DMS114 treated with DMSO at 0.1 percent for 48 hours (cell line): Measurements from ENCODE around the gene SH2D7.

Source experiments
- DNase-seq: peaks from one replicate; lab custom pipeline; 2025; ENCODE audit not compliant: unreplicated experiment; lab: John Stamatoyannopoulos, UW

Gene SH2D7

DNA sequence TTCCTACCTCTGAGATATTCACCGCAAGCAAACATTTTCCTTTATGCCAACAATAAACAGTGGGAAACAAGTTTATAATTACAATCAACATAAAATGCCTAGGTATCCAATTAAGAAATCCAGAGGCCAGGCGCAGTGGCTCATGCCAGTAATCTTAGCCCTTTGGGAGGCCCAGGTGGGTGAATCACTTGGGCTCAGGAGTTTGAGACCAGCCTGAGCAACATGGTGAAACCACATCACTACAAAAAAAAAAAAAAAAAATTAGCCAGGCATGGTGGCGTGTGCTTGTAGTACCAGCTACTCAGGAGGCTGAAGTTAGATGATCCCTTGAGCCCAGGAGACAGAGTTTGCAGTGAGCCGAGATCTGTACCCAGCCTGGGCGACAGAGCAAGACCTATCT lies 32.1 kb upstream of the SH2D7 start:
- DNase-seq, result no peak

- no peak for DNase-seq
Measured at GRCh38 chr15:78061963-78062427, 30.4 kb upstream of the SH2D7 start.

- no peak for DNase-seq
Measured at GRCh38 chr15:78063217-78063616, 29.1 kb upstream of the SH2D7 start.

- no peak for DNase-seq
Measured at GRCh38 chr15:78063970-78064385, 28.4 kb upstream of the SH2D7 start.

DNA sequence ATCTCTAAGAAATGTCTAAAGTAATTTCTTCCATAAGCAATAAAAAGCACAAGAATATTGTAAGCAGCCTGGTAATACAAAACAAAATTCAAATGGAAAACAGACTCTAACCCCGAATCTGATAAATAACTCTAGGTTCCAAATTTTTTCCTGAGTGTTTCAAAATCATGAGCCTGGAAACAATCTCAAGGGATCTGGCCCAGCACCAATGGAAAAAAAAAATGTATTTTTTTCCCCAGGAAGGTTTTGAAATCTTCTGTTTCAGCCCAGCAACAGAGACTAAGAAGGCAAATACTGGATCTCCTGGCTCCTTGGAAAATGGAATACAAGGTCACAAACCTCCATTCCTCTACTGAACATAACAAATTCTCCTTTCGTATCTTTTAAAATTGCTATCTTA lies 27.8 kb upstream of the SH2D7 start:
- DNase-seq, result no peak

DNA sequence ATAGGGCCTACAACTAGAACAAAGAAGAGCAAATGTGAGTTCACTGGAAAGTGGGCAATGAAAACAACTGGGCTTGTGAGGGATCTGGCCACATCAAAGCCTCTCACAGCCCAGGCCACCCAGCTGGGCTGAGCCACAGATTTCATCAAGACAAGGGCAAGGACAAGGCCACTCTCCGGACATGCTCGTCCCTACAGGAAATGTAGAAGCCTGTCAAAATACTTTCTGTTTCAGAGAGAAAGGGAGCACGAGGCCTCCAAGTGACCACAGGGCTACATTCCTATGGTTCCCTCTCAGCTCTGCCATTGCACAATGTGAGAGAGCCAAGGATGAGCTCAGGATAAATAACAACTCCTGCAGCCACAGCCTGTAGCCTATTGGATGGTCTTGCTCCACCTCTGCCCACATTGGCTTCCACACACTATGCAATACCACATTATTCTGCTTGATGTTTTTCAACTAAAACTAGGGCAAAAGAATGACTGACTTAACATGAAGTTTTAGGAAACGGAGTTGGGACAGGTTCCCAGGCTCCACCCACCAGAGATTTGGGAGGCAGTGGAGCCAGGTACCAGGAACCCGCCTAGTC lies 27.0 kb upstream of the SH2D7 start:
- DNase-seq, result no peak

- no peak for DNase-seq
Measured at GRCh38 chr15:78065973-78066946, 26.1 kb upstream of the SH2D7 start.

DNA sequence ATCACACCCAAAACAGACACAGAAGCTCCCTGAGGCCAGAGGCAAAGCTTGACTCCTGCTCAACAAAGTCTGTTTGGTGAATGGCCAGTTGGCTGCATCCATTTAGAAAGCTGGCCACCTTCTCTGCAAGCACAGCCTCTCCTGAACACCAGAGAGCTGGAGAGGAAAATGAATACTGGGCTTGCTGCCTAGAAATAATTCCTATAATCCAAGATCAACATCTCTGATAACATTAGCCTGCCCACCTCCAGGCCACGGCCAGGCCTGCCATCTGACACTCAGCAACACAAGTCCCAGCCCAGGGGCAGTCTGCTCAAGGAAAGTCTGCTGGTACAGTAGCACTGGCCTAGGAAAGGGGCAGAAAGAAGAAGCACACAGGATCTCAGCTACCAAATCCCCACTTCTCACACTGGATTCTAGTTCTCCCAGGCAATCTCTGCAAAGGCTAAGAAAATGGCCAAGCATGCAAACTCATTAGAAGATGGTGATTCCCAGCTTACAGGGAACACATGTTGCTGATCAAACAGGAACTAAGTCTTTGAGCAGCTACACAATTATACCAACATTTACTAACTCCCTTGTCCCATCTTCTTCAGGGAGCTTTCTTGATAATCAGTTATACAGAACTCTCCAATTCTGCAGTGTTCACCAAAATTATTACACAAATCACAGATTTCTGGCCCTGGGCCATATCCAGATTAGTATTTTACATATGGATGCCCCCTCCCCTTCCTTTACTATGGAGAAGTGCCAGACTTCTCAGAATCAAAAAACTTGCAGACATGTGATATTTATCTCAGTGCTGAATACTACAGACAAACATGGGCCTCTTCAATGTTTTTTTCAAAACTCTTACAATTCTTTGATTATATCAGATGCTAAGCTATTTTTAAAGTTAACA lies 24.8 kb upstream of the SH2D7 start:
- no peak for DNase-seq

DNA sequence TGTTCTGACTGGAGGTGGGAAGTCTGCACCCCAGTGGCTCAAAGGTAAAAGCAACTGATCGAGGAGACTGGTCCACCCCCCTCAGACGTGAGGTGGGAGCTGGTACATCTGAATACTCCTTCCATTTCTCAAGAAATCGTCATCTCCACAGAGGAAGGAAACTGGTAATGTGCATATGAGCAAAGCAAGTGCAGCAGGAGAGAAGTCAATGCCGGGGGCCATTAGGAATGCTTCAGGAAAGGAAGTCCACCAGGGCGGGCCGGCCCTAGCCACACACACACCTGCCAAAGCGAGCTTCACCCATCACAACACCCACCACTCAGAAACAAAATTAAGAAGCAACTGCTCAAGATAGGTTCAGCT lies 23.3 kb upstream of the SH2D7 start:
- no peak for DNase-seq

DNA sequence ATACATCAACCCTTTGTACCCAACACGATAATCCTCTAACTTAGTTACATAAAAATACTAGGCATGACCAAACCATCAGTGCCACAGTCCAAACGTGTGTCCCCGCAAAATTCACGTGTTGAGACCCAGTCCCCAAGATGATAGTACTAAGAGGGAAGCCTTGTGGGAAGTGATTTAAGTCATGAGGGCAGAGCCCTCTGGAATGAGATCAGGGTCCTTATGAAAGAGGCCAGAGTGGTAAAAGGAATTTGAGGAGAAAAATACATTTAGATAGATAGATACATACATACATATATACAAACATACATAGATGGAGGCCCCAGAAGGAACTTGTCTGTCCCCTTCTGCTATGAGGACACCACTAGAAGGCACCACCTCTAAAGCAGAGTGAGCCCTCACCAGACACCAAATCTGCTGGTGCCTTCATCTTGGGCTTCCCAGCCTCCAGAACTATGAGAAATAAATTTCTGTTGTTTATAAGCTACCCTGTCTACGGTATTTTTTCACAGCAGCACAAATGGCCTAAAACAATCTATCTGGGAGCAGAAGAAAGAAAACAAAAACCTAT lies 22.8 kb upstream of the SH2D7 start:
- no peak for DNase-seq

DNA sequence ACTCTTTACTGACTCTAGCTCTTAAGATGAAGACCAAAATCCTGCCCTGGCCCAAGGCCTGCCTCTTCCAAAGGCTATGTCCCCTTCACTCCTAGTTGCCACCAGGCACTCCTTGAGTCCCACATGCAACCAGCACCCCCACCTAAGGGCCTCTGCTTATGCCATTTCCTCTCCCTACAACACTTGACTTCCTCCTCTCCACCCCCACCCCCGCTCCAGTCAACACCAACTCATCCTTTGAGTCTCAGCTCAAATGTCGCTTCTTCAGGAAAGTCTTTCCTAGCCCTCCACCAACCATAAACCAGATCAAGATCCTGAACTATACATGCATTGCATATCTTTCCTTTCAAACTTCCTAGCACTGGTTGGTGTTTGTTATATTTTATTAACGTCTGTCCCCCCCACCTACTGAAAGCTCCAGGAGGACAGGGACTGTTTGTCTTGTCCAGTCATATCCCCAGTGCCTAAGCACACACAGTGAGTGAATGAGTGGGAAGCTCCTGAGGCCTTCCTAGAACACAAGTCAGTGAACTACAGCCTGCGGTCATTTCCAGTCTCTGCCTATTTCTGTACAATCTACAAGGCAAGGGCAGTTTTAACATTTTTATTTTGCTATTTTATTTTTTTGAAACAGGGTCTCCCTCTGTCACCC lies 22.2 kb upstream of the SH2D7 start:
- DNase-seq, result no peak

DNA sequence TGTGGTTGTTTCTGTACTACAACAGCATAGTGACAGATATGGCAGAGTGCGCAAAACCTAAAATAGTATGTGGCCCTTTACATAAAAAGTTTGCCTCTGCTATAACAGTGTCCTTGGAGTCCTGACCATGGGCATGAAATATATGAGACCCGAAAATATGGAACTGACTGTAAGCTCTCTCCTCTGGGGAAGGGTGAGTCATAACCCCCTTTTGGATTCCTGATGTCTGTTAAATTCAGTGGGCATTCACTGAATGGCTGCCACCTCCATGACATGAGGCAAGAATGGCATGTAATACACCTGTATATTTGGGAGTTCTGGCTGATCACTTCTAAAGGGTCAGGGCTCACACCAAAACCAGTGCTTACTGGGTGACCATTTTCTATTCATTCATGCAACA lies 21.0 kb upstream of the SH2D7 start:
- DNase-seq, result no peak

GRCh38 chr15:78072080-78072892 lies 20.1 kb upstream of the SH2D7 start:
- DNase-seq, result no peak

- DNase-seq, result no peak
Measured at GRCh38 chr15:78073046-78073787, 19.1 kb upstream of the SH2D7 start.

DNA sequence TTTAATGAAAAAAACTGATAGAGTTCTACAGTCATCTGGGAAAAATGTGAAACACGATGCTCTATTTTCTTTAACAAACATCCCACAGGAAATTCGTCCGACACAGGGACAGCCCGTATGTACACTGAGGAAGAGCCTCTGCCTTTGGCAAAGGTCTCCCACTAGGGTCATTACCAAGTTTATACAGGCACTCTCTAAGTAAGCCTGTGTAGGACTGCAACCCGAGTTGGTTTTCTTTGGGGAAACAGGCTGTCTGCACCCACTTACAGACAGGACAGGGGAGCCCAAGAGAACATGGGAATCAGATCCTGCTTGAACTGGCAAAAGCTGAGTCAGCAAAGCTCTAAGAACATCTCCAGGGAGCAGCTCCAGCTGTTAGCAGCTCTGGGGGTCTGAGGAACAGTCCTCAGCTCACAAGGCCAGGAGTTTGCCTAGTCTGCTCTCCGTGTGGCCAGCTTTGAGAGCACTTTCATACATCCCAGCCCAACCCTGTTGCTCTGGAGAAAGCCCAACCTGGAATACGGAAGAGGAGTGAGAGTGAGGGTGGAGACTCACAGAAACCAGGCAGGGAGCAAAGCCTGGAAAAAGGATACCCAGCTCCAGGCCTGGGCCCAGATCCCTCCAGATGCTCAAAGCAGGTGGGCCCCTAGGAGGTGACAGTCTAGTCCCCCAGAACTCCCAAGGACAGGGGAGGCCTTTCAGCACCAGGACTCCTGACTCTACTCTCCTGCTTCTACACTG lies 16.7 kb upstream of the SH2D7 start:
- DNase-seq, result no peak

DNA sequence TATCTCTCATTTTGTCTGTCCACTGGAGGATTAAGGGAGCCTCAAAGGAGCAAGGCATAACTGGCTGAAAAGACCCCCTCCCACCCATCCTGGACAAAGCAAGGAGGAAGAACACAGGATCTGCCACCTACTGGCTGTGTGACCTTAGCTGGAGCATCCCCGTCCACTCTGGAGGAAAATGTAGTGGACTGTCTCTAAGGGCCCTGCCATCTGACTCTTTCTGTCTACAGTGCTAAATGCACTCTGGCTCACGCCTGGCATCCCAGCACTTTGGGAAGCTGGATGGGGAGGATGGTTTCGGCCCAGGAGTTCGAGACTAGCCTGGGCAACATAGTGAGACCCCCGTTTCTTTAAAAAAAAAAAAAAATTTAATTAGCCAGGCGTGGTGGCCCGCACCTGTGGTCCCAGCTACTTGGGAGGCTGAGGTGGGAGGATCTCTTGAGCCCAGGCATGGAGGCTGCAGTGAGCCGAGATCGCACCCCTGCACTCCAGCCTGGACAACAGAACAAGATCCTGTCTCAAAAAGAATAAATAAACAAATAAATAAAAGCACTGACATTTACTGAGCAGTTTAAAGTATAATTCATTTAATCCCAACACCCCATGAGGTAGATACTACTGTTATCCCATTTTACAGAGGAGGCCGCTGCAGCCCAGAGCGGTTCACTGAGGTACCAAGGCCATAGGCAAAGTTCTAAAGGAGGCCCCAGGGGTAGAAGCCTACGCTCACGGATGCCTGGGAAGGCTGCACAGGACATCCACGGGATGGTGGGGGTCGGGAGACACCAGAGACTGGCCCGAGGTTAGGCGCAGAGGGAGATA lies 15.9 kb upstream of the SH2D7 start:
- DNase-seq, result no peak

GRCh38 chr15:78077053-78077870 lies 15.1 kb upstream of the SH2D7 start, which contains the start of gene TBC1D2B:
TBC1D2B (minus strand) TSS chr15:78077711; CDS start chr15:78077652, 59 bp downstream.
- DNase-seq, result peak; percentile 52
